HepG2 (cell line): Measurements from ENCODE around the gene NFATC4. TPM values are rescaled to one million over a fixed set of nuclear protein-coding genes. Genes with fewer than 3 reads are reported as not detected.
A peak's percentile ranks its signal among the peaks of the same experiment; 100 is the strongest.

Experiments
- CENPT ChIP-seq: sonication (generic); formaldehyde crosslinking; IDR thresholded peaks from 2 replicates; pipeline ENCODE4 v1.8.0; 2022; ENCODE audit warnings: low read depth, mild to moderate bottlenecking, moderate library complexity, missing genetic modification reagents
- HIVEP1 ChIP-seq: sonication (generic); formaldehyde crosslinking; IDR thresholded peaks from 2 replicates; pipeline ENCODE4 v1.4.0; 2020; ENCODE audit warnings: mild to moderate bottlenecking, missing genetic modification reagents
- KLF12 ChIP-seq: sonication (generic); formaldehyde crosslinking; IDR thresholded peaks from 2 replicates; pipeline ENCODE4 v1.4.0; 2020; ENCODE audit warnings: missing genetic modification reagents, borderline replicate concordance
- KMT2A ChIP-seq: sonication (generic); formaldehyde crosslinking; IDR thresholded peaks from 2 replicates; pipeline ENCODE4 v1.4.0; 2020; ENCODE audit warnings: missing genetic modification reagents
- MTF1 ChIP-seq: sonication (generic); formaldehyde crosslinking; IDR thresholded peaks from 2 replicates; pipeline ENCODE4 v1.5.0; 2020; ENCODE audit warnings: missing genetic modification reagents
- NCOR1 ChIP-seq: fragments of 200-600 bp; sonication (generic); IDR thresholded peaks from 2 replicates; pipeline ENCODE4 v1.7.0; 2017; ENCODE audit warnings: antibody characterized with exemption, low read length, borderline replicate concordance
- NONO ChIP-seq, 2 experiments: fragments of 450-650 bp in 1 of 2; sonication (generic) in 1 of 2; formaldehyde crosslinking in 1 of 2; IDR thresholded peaks in 1 of 2; conservative IDR thresholded peaks in 1 of 2; 2 replicates each; pipeline versions ENCODE4 v1.6.1 to v1.8.0; 2017 to 2022; ENCODE audit warnings: mild to moderate bottlenecking in 1 of 2, missing genetic modification reagents in 1 of 2, moderate library complexity in 1 of 2
- NR3C1 ChIP-seq: sonication (generic); formaldehyde crosslinking; IDR thresholded peaks from 2 replicates; pipeline ENCODE4 v1.4.0; 2020; ENCODE audit warnings: missing genetic modification reagents
- RFX1 ChIP-seq: fragments of 450-650 bp; IDR thresholded peaks from 2 replicates; pipeline ENCODE4 v1.6.1; 2017
- STAT5B ChIP-seq: sonication (generic); formaldehyde crosslinking; IDR thresholded peaks from 2 replicates; pipeline ENCODE4 v1.4.0; 2020; ENCODE audit warnings: missing genetic modification reagents
- TOE1 ChIP-seq: sonication (generic); formaldehyde crosslinking; IDR thresholded peaks from 2 replicates; pipeline ENCODE4 v1.4.0; 2020; ENCODE audit warnings: mild to moderate bottlenecking, missing genetic modification reagents
- ZNF225 ChIP-seq: sonication (generic); formaldehyde crosslinking; IDR thresholded peaks from 2 replicates; pipeline ENCODE4 v1.4.0; 2020; ENCODE audit warnings: mild to moderate bottlenecking, missing genetic modification reagents
- ZNF333 ChIP-seq: sonication (generic); formaldehyde crosslinking; IDR thresholded peaks from 2 replicates; pipeline ENCODE4 v1.4.0; 2020; ENCODE audit warnings: mild to moderate bottlenecking, missing genetic modification reagents, borderline replicate concordance
- ZNF446 ChIP-seq: sonication (generic); formaldehyde crosslinking; IDR thresholded peaks from 2 replicates; pipeline ENCODE4 v1.5.0; 2020; ENCODE audit warnings: mild to moderate bottlenecking, missing genetic modification reagents
- ZNF563 ChIP-seq: sonication (generic); formaldehyde crosslinking; IDR thresholded peaks from 2 replicates; pipeline ENCODE4 v1.8.0; 2022; ENCODE audit warnings: mild to moderate bottlenecking, moderate library complexity, missing genetic modification reagents
- ZNF709 ChIP-seq: sonication (generic); formaldehyde crosslinking; IDR thresholded peaks from 2 replicates; pipeline ENCODE4 v1.5.0; 2020; ENCODE audit warnings: mild to moderate bottlenecking, missing genetic modification reagents
- ZNF773 ChIP-seq: sonication (generic); formaldehyde crosslinking; IDR thresholded peaks from 2 replicates; pipeline ENCODE4 v1.4.0; 2020; ENCODE audit warnings: missing genetic modification reagents, borderline replicate concordance
- ZNF790 ChIP-seq: sonication (generic); formaldehyde crosslinking; IDR thresholded peaks from 2 replicates; pipeline ENCODE4 v1.8.0; 2022; ENCODE audit warnings: missing genetic modification reagents, mild to moderate bottlenecking, borderline replicate concordance
- polyA plus RNA-seq, 8 experiments: library from polyadenylated mRNA; depleted of rRNA in 3 of 8; stranded (reverse) in 7 of 8; unstranded in 1 of 8; fragments of >200 nt; fragmentation: Illumina TruSeq in 4 of 8; extraction: Trizol in 4 of 8; gene quantifications; 2 replicates each; pipeline versions ENCODE4 v1.2.1 to v1.2.3, GENCODE V29; 2011 to 2016; ENCODE audit warnings: low read depth in 4 of 8, missing spikeins in 1 of 8, mixed read lengths in 1 of 8; ENCODE audit not compliant: insufficient read depth in 1 of 8
- total RNA-seq, 5 experiments: library from RNA; depleted of rRNA; stranded (reverse); fragments of >200 nt; fragmentation: Illumina TruSeq; extraction: Trizol; gene quantifications; 2 replicates each; pipeline ENCODE4 v1.2.3, GENCODE V29; 2016; ENCODE audit warnings: low read depth in 1 of 5
- TF ChIP-seq, protein P1 (sequence below): sonication (generic); formaldehyde crosslinking; IDR thresholded peaks from 2 replicates; pipeline ENCODE4; 2020; ENCODE audit warnings: missing genetic modification reagents, mild to moderate bottlenecking, borderline replicate concordance
- TF ChIP-seq, protein P2 (sequence below): sonication (generic); formaldehyde crosslinking; IDR thresholded peaks from 2 replicates; pipeline ENCODE4 v1.5.0; 2020; ENCODE audit warnings: mild to moderate bottlenecking, low read depth, missing genetic modification reagents, borderline replicate concordance
- TF ChIP-seq, protein P3 (sequence below): sonication (generic); formaldehyde crosslinking; IDR thresholded peaks from 2 replicates; pipeline ENCODE4 v1.5.1; 2020; ENCODE audit warnings: mild to moderate bottlenecking, moderate library complexity, missing genetic modification reagents
- TF ChIP-seq, protein P4 (sequence below): sonication (generic); formaldehyde crosslinking; IDR thresholded peaks from 2 replicates; pipeline ENCODE4 v1.4.0; 2020; ENCODE audit warnings: mild to moderate bottlenecking, missing genetic modification reagents
- TF ChIP-seq, protein P5 (sequence below): sonication (generic); formaldehyde crosslinking; conservative IDR thresholded peaks from 2 replicates; pipeline ENCODE4 v1.5.0; 2020; ENCODE audit warnings: missing genetic modification reagents

Gene NFATC4
- total and polyA plus RNA-seq, 2 of the 13 experiments (the other 11 are each of a cell fraction or from before 2014, with no cell fraction given): 0.04 to 0.15 TPM

DNA sequence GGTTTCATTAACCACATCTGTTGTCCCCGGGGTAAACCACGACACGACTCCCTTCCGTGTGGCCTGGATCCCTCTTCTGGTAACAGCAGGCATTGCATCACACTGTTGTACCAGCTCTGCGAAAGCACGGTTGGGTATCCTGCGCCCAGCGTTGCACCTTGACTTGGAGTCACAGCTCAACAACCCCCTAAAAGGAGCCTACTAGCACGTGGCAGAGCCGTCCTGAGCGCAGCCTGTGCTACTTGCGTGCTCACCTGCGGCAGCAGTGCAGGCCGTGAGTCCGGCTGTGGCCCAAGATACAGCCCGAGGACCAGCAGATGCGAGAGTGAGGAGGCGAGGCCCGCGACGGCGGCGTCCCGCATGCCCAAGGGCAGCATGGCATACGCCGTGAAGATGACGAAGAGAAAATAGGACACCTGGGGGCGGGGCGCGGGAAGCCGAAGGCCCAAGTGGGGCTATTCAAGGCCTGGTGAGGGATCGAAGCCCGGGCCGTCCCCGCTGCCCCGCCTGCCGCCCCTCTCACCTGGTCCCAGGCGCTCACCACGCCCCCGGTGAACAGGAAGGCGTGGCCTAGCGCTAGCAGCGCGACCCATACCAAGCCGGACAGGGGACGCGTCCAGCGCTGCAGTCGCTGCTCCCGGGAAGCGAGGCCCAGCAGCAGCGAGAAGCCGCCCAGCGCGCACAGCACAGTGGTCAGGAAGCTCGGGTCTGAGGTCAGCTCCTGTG lies 35.6 kb upstream of the NFATC4 start (continued):
- TF ChIP-seq ZNF563 (CRISPR knock-in tag) (peak; percentile 96), RFX1 (no peak), MTF1 (CRISPR knock-in tag) (no peak), KLF12 (no peak), ZNF709 (CRISPR knock-in tag) (peak; percentile 76), NONO (IDR thresholded peaks at IDR 0.05) (no peak), NONO (CRISPR knock-in tag; conservative IDR thresholded peaks at IDR 0.05) (peak; percentile 93), HIVEP1 (CRISPR knock-in tag) (peak; percentile 98), CENPT (CRISPR knock-in tag) (0 out of 2 replicates have a peak, but pooled peaks have one; percentile 48), ZNF446 (peak; percentile 78), STAT5B (peak; percentile 91), ZNF773 (CRISPR knock-in tag) (peak; percentile 80; the same call in 1 of the 2 replicates), TOE1 (CRISPR knock-in tag) (peak; percentile 65; the same call in 1 of the 2 replicates), ZNF225 (CRISPR knock-in tag) (peak; percentile 100), KMT2A (CRISPR knock-in tag) (peak; percentile 63; the same call in 1 of the 2 replicates), NCOR1 (no peak), NR3C1 (no peak), ZNF790 (peak; percentile 17; the same call in 1 of the 2 replicates), ZNF333 (CRISPR knock-in tag) (peak; percentile 96)
- TF ChIP-seq, protein P1, sequence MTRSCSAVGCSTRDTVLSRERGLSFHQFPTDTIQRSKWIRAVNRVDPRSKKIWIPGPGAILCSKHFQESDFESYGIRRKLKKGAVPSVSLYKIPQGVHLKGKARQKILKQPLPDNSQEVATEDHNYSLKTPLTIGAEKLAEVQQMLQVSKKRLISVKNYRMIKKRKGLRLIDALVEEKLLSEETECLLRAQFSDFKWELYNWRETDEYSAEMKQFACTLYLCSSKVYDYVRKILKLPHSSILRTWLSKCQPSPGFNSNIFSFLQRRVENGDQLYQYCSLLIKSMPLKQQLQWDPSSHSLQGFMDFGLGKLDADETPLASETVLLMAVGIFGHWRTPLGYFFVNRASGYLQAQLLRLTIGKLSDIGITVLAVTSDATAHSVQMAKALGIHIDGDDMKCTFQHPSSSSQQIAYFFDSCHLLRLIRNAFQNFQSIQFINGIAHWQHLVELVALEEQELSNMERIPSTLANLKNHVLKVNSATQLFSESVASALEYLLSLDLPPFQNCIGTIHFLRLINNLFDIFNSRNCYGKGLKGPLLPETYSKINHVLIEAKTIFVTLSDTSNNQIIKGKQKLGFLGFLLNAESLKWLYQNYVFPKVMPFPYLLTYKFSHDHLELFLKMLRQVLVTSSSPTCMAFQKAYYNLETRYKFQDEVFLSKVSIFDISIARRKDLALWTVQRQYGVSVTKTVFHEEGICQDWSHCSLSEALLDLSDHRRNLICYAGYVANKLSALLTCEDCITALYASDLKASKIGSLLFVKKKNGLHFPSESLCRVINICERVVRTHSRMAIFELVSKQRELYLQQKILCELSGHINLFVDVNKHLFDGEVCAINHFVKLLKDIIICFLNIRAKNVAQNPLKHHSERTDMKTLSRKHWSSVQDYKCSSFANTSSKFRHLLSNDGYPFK (CRISPR knock-in tag): peak; percentile 88
- TF ChIP-seq, protein P2, sequence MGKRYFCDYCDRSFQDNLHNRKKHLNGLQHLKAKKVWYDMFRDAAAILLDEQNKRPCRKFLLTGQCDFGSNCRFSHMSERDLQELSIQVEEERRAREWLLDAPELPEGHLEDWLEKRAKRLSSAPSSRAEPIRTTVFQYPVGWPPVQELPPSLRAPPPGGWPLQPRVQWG (CRISPR knock-in tag): no peak
- TF ChIP-seq, protein P3, sequence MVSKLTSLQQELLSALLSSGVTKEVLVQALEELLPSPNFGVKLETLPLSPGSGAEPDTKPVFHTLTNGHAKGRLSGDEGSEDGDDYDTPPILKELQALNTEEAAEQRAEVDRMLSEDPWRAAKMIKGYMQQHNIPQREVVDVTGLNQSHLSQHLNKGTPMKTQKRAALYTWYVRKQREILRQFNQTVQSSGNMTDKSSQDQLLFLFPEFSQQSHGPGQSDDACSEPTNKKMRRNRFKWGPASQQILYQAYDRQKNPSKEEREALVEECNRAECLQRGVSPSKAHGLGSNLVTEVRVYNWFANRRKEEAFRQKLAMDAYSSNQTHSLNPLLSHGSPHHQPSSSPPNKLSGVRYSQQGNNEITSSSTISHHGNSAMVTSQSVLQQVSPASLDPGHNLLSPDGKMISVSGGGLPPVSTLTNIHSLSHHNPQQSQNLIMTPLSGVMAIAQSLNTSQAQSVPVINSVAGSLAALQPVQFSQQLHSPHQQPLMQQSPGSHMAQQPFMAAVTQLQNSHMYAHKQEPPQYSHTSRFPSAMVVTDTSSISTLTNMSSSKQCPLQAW: no peak; the same call in 1 of the 2 replicates
- TF ChIP-seq, protein P4, sequence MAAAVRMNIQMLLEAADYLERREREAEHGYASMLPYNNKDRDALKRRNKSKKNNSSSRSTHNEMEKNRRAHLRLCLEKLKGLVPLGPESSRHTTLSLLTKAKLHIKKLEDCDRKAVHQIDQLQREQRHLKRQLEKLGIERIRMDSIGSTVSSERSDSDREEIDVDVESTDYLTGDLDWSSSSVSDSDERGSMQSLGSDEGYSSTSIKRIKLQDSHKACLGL (CRISPR knock-in tag): peak; percentile 99
- TF ChIP-seq, protein P5, sequence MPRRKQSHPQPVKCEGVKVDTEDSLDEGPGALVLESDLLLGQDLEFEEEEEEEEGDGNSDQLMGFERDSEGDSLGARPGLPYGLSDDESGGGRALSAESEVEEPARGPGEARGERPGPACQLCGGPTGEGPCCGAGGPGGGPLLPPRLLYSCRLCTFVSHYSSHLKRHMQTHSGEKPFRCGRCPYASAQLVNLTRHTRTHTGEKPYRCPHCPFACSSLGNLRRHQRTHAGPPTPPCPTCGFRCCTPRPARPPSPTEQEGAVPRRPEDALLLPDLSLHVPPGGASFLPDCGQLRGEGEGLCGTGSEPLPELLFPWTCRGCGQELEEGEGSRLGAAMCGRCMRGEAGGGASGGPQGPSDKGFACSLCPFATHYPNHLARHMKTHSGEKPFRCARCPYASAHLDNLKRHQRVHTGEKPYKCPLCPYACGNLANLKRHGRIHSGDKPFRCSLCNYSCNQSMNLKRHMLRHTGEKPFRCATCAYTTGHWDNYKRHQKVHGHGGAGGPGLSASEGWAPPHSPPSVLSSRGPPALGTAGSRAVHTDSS: no peak
